Gastrocnemius medialis (tissue), 4 donors: ENCODE results near the gene SLC43A2.

Source experiments
- POLR2A ChIP-seq, 2 donors: fragments of 450-650 bp; IDR thresholded peaks; one replicate each; pipeline ENCODE4 v1.6.1; 2017; ENCODE audit warnings: antibody characterized with exemption in 2 of 2, mild to moderate bottlenecking in 2 of 2, moderate library complexity in 2 of 2
- TF ChIP-seq, protein P1 (sequence below), 5 experiments: fragments of 450-650 bp in 3 of 5; fragments of 200-600 bp in 2 of 5; sonication (generic) in 2 of 5; IDR thresholded peaks in 4 of 5; conservative IDR thresholded peaks in 1 of 5; 1 replicate in 4 of 5; 2 replicates in 1 of 5; pipeline ENCODE4 v1.5.1; 2016 to 2019; ENCODE audit warnings: antibody characterized with exemption in 5 of 5, mild to moderate bottlenecking in 3 of 5, moderate library complexity in 3 of 5

DNA sequence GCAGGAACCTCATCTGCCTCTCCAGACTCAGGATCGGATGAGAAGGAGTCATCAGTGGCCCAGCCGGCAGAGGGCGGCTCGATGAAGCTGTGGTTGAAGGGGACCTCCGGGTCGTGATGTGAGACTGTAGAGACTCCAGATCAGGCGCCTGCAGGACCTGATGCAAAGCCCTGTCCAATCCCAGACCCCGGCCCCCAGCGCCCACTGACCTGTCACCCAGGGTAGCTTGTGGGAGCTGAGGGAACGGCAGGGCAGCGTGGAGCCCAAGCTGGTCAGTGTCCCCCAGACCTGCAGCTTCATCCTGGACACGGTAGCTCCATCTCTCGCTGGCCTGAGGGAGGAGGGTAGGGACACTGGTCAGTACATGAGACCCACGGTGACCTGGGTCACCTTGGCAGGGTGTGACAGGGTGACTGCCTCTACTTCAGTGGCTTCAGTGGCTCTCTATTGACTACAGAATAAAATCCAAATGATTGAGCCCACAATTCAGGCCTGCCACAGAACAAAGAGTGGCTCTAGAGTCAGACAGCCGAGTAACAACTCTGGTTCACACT is 8.2 kb upstream of the SLC43A2 start:
- TF ChIP-seq, protein P1, sequence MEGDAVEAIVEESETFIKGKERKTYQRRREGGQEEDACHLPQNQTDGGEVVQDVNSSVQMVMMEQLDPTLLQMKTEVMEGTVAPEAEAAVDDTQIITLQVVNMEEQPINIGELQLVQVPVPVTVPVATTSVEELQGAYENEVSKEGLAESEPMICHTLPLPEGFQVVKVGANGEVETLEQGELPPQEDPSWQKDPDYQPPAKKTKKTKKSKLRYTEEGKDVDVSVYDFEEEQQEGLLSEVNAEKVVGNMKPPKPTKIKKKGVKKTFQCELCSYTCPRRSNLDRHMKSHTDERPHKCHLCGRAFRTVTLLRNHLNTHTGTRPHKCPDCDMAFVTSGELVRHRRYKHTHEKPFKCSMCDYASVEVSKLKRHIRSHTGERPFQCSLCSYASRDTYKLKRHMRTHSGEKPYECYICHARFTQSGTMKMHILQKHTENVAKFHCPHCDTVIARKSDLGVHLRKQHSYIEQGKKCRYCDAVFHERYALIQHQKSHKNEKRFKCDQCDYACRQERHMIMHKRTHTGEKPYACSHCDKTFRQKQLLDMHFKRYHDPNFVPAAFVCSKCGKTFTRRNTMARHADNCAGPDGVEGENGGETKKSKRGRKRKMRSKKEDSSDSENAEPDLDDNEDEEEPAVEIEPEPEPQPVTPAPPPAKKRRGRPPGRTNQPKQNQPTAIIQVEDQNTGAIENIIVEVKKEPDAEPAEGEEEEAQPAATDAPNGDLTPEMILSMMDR (IDR thresholded peaks at IDR 0.05 in 4 of 5, conservative IDR thresholded peaks at IDR 0.05 in 1 of 5): no peak
- no peak for TF ChIP-seq POLR2A (IDR thresholded peaks at IDR 0.05)
